NCI-H2029 treated with DMSO at 0.1 percent for 48 hours (cell line): ENCODE data around the gene TEX35.

Experiments used
- DNase-seq: peaks from one replicate; lab custom pipeline; 2025; lab: John Stamatoyannopoulos, UW

TEX35 gene

GRCh38 chr1:178512566-178513277, at the start of gene TEX35:
TSS of gene TEX35 (plus strand) at chr1:178513109. CDS start at chr1:178513189, 80 bp downstream.
- DNase-seq, result no peak

- DNase-seq, result no peak
These were observed 48.8 kb upstream of the TEX35 start for GRCh38 chr1:178464141-178464540.

- no peak for DNase-seq
These were observed 48.3 kb upstream of the TEX35 start for GRCh38 chr1:178464566-178464965.

DNA sequence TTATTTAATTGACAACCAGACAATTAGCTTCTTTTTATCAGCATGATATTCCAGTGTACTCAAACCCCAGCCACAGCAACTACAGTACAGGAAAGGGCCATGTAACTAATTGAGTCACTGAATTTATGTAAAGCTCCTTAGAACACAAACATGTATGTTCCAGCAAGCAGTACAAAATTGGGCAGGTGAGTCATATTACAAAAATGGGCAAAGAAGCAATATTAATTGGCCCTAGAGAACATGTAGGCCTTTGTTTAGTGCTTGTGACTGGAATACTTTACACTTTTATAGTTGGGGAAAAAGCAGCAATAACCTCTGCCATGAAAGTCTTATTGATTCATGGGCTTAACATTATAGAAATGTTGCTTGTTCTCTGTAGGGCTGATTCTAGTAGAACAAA, 47.9 kb upstream of the TEX35 start:
- DNase-seq, result no peak

DNA sequence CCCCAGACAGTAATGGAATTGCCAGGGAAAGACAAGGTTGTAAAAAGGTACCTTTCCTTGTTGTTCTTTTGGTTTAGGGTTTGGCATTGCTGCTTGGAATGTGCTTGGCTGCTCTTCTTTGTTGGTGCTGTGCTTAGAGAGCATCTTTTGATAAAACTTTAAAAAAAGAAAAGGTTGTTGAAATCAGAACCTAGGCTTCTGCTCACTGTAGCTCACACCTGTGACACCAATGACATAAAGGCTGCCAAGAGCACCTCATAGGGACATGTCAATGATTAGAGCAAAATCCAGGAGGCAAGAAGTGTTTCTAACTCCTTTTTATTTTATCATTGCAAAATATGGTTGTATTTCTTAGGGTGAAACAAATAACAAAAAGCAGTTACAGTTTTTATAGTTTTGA, 45.1 kb upstream of the TEX35 start:
- no peak for DNase-seq

- DNase-seq, result no peak
These were observed 42.4 kb upstream of the TEX35 start for GRCh38 chr1:178470411-178470960.

DNA sequence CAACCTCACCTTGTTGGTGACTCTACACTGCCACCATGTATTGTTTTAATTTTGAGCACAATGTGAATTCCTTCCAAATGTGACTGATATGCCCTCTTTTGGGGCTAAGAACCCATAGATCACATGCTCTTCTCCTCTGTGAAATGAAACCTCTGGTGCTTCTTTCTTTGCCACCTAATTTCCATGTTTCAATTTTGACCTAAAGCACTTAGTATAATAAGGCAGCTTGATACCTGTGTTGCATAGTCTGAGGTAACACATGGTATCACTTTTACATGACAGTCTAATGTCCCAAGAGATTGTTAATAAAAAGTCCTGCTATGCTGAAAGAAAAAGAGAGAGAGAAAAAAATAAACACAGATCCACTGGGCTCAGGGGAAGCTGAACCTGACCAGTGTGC, 40.4 kb upstream of the TEX35 start:
- DNase-seq, result no peak

DNA sequence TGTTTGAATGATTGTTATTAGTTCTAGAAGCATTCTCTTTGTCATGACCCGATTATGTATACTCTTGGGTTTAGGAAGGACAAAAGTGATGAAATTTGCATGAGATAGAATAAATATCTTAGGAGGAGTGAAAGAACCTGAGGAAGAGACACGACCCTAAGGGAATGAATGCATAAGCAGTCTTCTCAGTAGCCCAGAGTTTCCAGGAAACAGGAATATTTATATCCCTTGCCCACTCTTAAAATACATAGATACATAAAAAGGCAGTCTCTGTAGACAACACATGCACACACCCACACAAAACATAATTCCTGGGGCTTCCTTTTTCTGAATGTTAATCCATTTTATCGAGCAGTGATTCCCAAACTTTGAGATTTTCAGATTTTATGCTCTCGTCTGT, 35.5 kb upstream of the TEX35 start:
- DNase-seq, result no peak

GRCh38 chr1:178477841-178478240, 35.1 kb upstream of the TEX35 start:
- no peak for DNase-seq

DNA sequence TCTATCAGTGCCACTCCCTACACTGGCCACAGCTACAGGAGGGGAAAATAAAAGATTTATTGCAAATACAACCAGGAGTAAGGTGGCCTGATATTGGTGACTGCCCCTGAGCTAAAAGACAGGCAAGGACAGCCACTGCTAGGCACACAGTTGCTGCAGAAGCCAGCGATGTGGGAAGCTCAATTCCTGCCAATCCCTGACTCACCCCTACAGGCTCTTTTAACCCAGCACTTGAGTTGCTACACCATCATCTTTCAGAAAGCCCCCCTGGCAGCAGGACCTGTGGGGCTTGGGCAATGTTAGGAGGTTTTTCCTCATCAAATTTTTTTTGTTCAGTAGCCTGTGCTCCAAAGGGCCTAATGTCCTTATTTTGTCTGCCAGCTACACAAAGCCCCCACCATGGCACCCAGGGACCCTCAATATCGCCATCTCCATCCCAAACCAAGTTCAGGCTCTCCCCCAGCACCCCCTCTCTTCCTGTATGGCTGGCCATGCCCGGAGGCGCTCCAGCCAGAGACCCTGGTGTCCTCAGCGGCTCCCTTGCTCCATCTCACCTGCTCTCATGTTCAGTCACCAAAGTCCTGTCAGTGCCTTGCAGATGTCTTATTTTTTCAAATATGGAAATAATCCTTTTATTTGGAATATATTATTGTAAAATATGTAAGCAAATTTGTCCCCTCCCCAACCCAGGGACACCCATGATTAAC, 29.5 kb upstream of the TEX35 start:
- no peak for DNase-seq

DNA sequence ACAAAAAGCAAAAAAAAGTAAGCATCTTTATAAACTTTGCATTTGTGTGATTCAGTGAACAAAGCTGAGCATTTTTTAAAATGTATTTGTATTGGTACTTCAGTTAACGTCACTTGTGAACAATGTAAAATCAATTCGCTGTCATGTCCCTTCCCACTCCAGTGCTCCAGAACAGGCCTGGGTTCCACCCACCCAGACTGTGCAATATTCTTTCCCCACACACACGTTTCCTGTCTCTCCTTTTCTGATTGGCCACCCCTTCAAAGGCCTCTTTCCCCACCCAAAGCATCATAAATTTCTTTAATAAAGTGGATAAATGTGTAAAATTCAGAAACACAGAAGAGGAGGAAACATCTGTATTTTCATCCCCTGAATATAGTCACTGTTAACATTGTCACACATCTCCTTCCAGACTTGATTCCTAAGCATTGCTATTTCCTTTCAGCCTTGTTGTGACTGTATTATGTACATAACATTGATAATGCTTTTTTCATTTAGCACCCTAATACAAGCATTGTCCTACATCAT, 28.1 kb upstream of the TEX35 start:
- no peak for DNase-seq

GRCh38 chr1:178485541-178485981, 27.3 kb upstream of the TEX35 start:
- DNase-seq, result no peak

DNA sequence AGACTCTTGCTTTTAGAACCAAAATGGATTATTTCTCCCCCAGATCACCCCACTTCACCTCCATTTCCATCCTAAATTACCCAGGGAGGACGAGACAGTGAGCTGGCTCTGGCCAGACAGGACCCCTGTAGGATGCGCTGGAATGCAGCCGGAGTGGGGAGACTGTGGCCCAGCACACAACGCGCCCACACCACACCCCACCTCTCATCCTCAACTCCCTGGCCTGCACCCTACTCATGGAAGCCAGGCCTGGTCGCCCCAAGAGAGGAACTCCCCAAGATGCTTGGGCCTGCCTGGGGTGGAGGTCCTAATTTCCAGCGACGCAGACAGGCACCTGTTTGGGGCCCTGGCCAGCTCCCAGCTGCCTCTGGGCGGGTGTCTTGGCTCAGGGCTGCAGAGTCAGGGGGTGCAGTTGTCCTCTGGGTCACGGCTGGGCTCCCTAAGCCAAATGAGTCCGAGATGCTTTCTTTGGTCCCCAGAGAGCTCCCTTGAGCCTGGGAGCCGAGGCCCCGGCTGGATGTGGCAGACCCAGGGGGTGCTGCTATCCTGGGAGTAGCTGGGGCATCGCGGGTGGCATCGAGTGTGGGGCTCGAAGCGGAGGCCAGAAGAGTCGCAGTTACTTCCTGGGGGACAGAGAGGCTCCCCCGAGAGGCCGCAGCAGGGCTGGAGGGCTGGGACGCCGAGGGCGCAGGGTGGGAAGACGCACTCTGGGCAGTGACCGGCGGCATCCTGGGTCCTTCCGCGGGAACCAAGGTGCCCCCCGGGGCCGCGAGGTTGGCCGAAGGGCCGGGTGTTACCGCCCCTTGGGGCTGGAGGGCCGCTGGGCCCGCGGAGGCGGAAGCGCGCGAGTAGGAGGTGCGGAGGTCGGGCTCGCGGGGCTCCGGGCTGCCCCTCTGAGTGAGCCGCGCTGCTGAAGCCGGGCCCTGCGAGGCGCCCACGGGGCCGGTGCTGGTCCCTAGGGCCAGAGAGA, 26.5 kb upstream of the TEX35 start:
- DNase-seq, result no peak

GRCh38 chr1:178487070-178487615, 25.8 kb upstream of the TEX35 start:
- no peak for DNase-seq

DNA sequence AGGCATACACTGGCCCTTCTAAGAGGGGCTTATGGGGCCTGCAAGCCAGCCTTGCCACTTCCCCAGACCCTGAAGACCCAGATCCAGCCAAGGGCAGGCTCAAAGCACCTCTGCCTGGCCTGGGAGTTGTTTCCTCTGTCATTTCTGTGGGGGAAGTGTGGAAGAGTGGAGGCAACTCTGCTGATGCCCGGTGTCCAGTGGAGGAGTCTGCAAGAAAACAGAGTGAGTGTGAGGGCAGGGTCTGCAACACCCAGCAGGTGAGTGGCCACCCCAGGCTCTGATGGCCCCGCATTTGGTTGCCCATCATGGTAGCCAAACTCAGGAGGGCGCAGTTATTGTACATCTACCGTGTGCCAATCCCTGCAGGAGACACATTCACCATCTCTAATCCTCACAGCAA, 24.5 kb upstream of the TEX35 start:
- no peak for DNase-seq

- DNase-seq, result no peak
These were observed 23.5 kb upstream of the TEX35 start for GRCh38 chr1:178489399-178489798.

DNA sequence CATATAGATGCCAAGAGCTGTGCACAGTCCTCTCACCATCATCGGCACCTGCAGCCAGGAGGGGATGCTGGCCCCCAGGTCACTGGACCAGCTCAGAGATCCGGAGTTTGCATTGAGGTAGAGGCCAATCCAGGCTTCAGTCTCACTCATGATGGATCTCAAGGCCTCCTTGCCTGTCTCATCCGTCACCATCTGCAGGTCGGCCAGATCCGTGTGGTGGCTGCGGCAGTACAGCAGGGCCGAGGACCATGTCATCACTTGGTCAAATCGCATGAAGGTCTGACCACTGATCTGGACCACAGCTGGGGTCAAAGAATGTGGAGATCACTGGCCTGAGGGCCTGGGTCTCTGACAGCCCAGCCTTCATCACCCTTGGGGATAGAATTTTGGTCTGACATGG, 22.8 kb upstream of the TEX35 start:
- no peak for DNase-seq

- no peak for DNase-seq
These were observed 21.9 kb upstream of the TEX35 start for GRCh38 chr1:178490967-178491366.

DNA sequence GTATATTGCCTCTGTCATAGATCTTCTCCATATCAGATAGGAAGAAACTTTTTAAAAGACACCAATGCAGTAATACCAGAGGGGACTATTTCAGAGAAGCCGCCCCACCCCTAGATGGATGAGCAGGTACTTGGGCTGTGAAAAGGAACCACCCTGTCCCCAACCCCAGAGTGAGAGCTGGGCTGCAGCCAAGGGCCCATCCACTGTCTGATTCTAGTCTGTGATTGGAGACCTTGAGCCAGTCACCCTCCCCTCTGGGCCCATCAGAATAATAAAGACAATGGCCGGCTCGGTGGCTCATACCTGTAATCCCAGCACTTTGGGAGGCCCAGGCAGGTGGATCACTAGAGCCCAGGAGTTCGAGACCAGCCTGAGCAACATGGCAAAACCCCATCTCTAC, 21.2 kb upstream of the TEX35 start:
- no peak for DNase-seq

- no peak for DNase-seq
These were observed 20.6 kb upstream of the TEX35 start for GRCh38 chr1:178492341-178492740.

- no peak for DNase-seq
These were observed 19.6 kb upstream of the TEX35 start for GRCh38 chr1:178493301-178493741.

GRCh38 chr1:178494569-178494971, 18.3 kb upstream of the TEX35 start:
- DNase-seq, result no peak
